ENCODE measurements around the gene DCDC1. TPM values are rescaled to one million over a fixed set of nuclear protein-coding genes. Genes with fewer than 3 reads are reported as not detected.
"Not testable (repeated sequence)": the region's sequence is repeated elsewhere in the genome, so short reads cannot be mapped to it uniquely, and the experiment has no call there.

DCDC1 gene
- polyA plus RNA-seq, 1 donor = 1.2 TPM

DNA sequence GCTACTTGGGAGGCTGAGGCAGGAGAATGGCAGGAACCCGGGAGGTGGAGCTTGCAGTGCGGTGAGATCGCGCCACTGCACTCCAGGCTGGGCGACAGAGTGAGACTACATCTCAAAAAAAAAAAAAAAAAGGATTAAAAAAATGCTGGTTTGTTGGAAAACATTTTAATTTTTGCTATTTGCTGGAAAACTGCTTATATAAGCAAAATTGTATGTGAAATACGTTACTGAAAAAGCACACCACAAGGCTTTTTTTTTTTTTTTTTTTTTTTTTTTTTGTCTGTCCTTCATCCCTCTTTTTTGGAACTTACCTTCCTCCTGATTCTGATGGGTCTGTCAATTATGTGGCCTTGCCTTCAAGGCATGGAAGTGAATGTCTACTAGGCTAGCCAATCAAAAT is 40.8 kb downstream of the DCDC1 start:
- Histone ChIP-seq H3K4me1 (ENCODE audit: control insufficient read depth, insufficient read depth, low read length) (no peaks in the 10 kb centered on the region), H3K27ac (ENCODE audit: low read length) (no peak overlapping the region), H3K27me3 (ENCODE audit: control insufficient read depth, insufficient read depth, low read length) (no peaks in the 10 kb centered on the region), H3K36me3 (ENCODE audit: control insufficient read depth, insufficient read depth, low read length) (no peaks in the 10 kb centered on the region), H3K4me3 (ENCODE audit: low read length) (no peak overlapping the region), H3K9me3 (ENCODE audit: control insufficient read depth, low read depth, low read length) (no peaks in the 10 kb centered on the region)
- no CpG with 5 or more reads among the region's 6 CpGs for WGBS (ENCODE audit: insufficient coverage, low lambda C conversion rate)
- no peak for DNase-seq

DNA sequence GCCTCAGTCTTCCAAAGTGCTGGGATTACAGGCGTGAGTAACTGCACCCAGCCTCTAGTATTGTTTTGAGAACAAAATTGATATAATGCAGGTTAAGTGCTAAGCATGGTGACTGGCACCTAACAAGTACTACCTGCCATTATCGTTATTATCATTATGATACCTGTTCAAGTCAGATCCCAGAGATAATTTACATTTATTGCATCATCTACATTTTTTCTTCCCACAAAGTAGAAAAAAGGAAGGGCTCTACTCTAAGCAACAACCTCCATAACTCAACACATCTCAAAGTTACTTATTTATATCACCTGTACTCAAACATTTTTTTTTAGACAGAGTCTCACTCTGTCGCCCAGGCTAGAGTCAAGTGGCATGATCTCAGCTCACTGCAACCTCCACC is 42.1 kb downstream of the DCDC1 start:
- no peak for DNase-seq
- H3K9me3 ChIP-seq (ENCODE audit: control insufficient read depth, low read depth, low read length) = no peaks in the 10 kb centered on the region
- H3K36me3 ChIP-seq (ENCODE audit: control insufficient read depth, insufficient read depth, low read length) = no peaks in the 10 kb centered on the region
- no peak overlapping the region for H3K4me3 ChIP-seq (ENCODE audit: low read length)
- H3K4me1 ChIP-seq (ENCODE audit: control insufficient read depth, insufficient read depth, low read length) = no peaks in the 10 kb centered on the region
- no peak overlapping the region for H3K27ac ChIP-seq (ENCODE audit: low read length)
- H3K27me3 ChIP-seq (ENCODE audit: control insufficient read depth, insufficient read depth, low read length) = no peaks in the 10 kb centered on the region
- 80% methylated on average over 1 of the region's 3 CpGs for WGBS (ENCODE audit: insufficient coverage, low lambda C conversion rate)

DNA sequence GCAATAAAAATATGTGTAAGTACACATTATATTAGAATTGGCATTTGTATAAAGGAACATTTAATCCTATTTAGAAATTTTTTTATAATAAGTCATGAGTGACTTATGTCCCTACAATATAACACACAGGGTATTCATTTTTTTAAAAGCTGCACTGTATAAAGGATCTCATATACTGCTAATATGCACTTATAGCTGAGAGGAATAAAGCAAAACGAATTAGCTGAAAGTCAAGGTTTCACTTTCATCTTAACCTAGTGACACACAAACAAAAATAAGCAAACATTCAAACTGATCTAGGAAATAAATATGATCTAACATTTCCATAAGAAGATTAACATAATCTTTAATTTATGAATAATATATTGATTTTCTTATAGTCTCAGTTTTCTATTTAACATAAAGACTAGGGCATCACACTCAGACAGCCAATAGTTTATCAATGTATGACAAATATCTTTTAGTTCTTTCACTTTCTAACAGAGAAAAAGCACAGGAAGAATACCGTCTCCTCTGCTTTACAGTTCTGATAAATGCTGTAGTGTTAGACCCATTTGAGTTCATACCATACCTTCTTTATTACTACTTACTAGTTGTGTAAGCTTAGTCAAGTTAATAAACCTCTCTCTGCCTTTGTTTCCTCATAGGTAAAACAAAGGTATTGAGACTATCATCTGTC is 42.9 kb downstream of the DCDC1 start:
- Histone ChIP-seq H3K36me3 (ENCODE audit: control insufficient read depth, insufficient read depth, low read length) (no peaks in the 10 kb centered on the region), H3K4me1 (ENCODE audit: control insufficient read depth, insufficient read depth, low read length) (no peaks in the 10 kb centered on the region), H3K27ac (ENCODE audit: low read length) (no peak overlapping the region), H3K27me3 (ENCODE audit: control insufficient read depth, insufficient read depth, low read length) (no peaks in the 10 kb centered on the region), H3K9me3 (ENCODE audit: control insufficient read depth, low read depth, low read length) (no peaks in the 10 kb centered on the region), H3K4me3 (ENCODE audit: low read length) (no peak overlapping the region)
- no CpG with 5 or more reads among the region's 2 CpGs for WGBS (ENCODE audit: insufficient coverage, low lambda C conversion rate)
- DNase-seq = no peak

DNA sequence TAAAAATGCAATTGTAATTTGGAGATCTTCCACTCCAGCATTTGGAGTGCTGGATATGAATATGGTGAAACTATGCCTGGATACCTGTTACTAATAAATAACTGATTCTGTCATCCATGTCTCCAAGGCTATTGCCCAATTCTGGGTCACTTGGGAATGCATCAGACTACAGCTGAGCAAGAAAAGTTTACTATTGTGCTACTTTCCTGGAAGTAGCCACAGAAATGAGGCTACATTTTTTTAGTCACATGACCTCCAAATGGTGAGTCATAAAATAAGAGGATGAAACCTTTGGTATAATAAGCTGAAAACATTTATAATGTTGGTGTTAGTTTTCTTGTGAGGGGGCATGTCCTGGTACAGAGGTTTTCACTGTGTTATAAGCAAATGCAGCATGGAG is 44.4 kb downstream of the DCDC1 start:
- DNase-seq = no peak

DNA sequence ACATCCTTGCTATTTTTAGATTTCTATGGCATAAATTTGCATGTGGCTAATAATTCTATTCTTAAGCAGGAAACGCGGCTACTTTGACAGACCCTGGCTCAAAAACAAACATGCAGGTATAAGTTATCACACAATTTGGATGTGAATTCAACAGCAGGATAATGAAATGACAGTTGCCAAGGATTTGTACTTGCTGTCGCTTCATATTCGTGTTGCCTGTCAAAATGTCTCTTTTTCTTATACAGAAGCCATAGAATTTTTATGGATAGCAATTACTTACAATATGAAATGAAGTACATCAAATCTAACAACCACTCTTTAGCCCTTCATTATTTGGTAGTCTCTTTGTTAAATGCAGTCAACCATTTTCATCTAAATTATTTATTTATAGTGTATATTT is 46.4 kb downstream of the DCDC1 start:
- WGBS (ENCODE audit: insufficient coverage, low lambda C conversion rate) = 100% methylated on average over 2 of the region's 4 CpGs

More for the DNA sequence above, 44.4 kb downstream of the DCDC1 start:
- Histone ChIP-seq H3K27ac (ENCODE audit: low read length) (no peak overlapping the region), H3K36me3 (ENCODE audit: control insufficient read depth, insufficient read depth, low read length) (no peaks in the 10 kb centered on the region), H3K9me3 (ENCODE audit: control insufficient read depth, low read depth, low read length) (no peaks in the 10 kb centered on the region), H3K27me3 (ENCODE audit: control insufficient read depth, insufficient read depth, low read length) (no peaks in the 10 kb centered on the region), H3K4me3 (ENCODE audit: low read length) (no peak overlapping the region), H3K4me1 (ENCODE audit: control insufficient read depth, insufficient read depth, low read length) (no peaks in the 10 kb centered on the region)

DNA sequence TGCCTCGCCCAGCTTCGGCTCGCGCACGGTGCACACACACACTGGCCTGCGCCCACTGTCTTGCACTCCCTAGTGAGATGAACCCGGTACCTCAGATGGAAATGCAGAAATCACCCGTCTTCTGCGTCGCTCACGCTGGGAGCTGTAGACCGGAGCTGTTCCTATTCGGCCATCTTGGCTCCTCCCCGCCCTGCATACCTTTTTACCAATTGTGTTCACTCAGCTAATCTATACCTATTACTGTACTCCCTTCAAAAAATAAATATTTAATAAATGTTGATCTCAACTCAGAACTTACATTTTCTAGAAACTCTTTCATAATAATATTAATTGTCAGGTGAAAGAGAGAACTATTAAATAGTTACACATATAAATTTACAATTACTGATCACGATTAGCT is 48.0 kb downstream of the DCDC1 start:
- H3K4me3 ChIP-seq (ENCODE audit: low read length); H3K9me3 ChIP-seq (ENCODE audit: control insufficient read depth, low read depth, low read length); H3K4me1 ChIP-seq (ENCODE audit: control insufficient read depth, insufficient read depth, low read length); H3K27me3 ChIP-seq (ENCODE audit: control insufficient read depth, insufficient read depth, low read length); H3K27ac ChIP-seq (ENCODE audit: low read length); H3K36me3 ChIP-seq (ENCODE audit: control insufficient read depth, insufficient read depth, low read length); DNase-seq: not testable (repeated sequence)
- WGBS (ENCODE audit: insufficient coverage, low lambda C conversion rate) = 100% methylated on average over 1 of the region's 15 CpGs

More for the DNA sequence above, 46.4 kb downstream of the DCDC1 start:
- Histone ChIP-seq H3K4me3 (ENCODE audit: low read length) (no peak overlapping the region), H3K27ac (ENCODE audit: low read length) (no peak overlapping the region), H3K4me1 (ENCODE audit: control insufficient read depth, insufficient read depth, low read length) (no peaks in the 10 kb centered on the region), H3K9me3 (ENCODE audit: control insufficient read depth, low read depth, low read length) (no peaks in the 10 kb centered on the region), H3K27me3 (ENCODE audit: control insufficient read depth, insufficient read depth, low read length) (no peaks in the 10 kb centered on the region), H3K36me3 (ENCODE audit: control insufficient read depth, insufficient read depth, low read length) (no peaks in the 10 kb centered on the region)
- DNase-seq = no peak

DNA sequence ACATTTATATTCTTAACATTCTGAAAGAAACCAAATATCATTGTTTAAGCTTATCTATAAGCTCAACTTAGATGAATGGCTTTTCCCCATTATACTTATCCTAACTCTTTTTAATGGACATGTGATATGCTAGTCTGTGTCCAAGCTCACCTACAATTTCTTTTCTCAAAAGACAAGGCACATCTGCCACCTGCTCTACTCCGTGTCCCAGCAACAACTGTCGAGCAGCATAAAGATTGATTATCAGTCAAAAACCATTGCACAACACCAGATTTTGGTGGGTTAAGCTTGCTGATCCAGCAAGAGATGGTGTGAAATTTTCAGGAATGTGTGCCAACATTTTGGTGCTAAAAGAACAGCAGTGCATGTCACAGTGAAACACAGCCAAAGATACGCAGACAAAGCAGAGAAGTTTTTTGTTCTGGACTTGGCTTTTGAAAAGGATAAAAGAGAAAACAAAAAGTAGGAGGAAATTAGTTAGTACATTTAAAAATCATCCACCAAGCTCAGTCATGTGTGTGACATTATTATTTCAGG is 65.8 kb downstream of the DCDC1 start:
- no peak for DNase-seq

DNA sequence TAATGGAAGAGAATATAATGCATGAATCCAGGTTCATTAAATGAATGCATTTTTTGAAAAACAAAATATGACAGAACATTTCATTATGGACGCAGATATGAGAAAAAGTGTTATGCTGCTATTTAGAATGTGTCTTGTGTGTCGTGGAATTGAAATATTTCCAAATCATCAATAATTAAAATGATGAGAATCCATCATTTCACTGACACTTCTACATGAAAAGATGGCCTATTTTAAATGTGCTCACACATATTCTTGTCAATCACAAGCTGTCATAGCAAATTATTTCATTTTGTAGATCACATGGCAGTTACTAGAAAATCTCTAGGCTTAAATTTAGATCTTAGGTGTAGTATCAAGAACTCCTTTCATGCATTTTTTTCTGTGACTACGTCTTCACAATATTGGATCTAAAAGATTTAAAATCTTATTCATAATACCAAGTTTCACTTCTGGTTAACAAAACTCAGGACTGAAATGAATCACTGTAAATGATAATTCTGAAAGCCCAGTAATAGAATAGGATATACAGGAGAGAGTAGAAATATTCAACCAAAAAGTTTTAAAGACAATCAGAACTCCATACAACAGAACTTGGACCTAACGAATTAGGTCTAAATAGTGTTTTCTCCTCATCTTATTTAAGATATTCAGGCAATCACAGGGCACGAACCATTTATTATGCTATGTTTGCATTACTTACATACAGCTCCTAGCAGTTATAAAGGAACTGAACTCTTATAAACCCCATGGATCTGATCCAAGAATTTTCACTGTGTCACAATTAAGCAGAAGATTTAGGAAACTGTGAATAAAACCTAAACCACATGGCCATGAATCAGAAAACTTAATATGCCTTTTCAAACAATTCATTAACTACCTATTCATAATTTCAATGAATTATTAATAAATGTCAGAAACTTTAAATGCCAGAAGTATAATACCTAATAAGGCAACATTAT is 67.7 kb downstream of the DCDC1 start:
- no peaks in the 10 kb centered on the region for H3K27me3 ChIP-seq (ENCODE audit: control insufficient read depth, insufficient read depth, low read length)
- 90% methylated on average over 4 of the region's 5 CpGs for WGBS (ENCODE audit: insufficient coverage, low lambda C conversion rate)
- H3K36me3 ChIP-seq (ENCODE audit: control insufficient read depth, insufficient read depth, low read length) = no peaks in the 10 kb centered on the region
- no peak overlapping the region for H3K27ac ChIP-seq (ENCODE audit: low read length)
- no peak overlapping the region for H3K4me3 ChIP-seq (ENCODE audit: low read length)
- no peaks in the 10 kb centered on the region for H3K9me3 ChIP-seq (ENCODE audit: control insufficient read depth, low read depth, low read length)
- no peak for DNase-seq
- no peaks in the 10 kb centered on the region for H3K4me1 ChIP-seq (ENCODE audit: control insufficient read depth, insufficient read depth, low read length)

More for the DNA sequence above, 65.8 kb downstream of the DCDC1 start:
- H3K27ac ChIP-seq (ENCODE audit: low read length) = no peak overlapping the region
- no peak overlapping the region for H3K4me3 ChIP-seq (ENCODE audit: low read length)
- H3K36me3 ChIP-seq (ENCODE audit: control insufficient read depth, insufficient read depth, low read length) = no peaks in the 10 kb centered on the region
- WGBS (ENCODE audit: insufficient coverage, low lambda C conversion rate) = 100% methylated on average over 1 of the region's 3 CpGs
- no peaks in the 10 kb centered on the region for H3K4me1 ChIP-seq (ENCODE audit: control insufficient read depth, insufficient read depth, low read length)
- no peaks in the 10 kb centered on the region for H3K27me3 ChIP-seq (ENCODE audit: control insufficient read depth, insufficient read depth, low read length)
- no peaks in the 10 kb centered on the region for H3K9me3 ChIP-seq (ENCODE audit: control insufficient read depth, low read depth, low read length)

DNA sequence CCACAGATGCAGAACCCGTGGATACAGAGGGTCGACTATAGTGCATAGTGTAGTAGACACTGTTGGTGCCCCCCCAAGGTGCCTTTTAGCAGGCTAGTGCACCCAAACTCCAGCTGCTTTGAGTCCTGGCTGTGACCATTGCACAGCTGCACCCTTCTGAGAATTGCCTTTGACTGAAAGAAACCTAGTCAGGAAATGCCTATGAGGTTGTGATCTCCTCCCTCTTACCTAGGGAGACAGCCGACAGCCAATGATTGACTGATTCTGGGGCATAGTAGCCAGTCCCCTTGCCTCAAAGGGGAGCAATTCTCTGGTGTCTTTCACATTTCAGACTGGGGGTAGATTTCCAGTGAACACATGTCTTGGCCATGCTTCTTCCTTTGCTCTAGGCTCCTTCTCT is 74.2 kb downstream of the DCDC1 start:
- no peaks in the 10 kb centered on the region for H3K27me3 ChIP-seq (ENCODE audit: control insufficient read depth, insufficient read depth, low read length)
- 100% methylated on average over 1 of the region's 3 CpGs for WGBS (ENCODE audit: insufficient coverage, low lambda C conversion rate)
- H3K4me1 ChIP-seq (ENCODE audit: control insufficient read depth, insufficient read depth, low read length) = no peaks in the 10 kb centered on the region
- H3K27ac ChIP-seq (ENCODE audit: low read length) = no peak overlapping the region
- no peaks in the 10 kb centered on the region for H3K9me3 ChIP-seq (ENCODE audit: control insufficient read depth, low read depth, low read length)
- peak in 1 of 2 donors; percentile 4 for DNase-seq
- H3K36me3 ChIP-seq (ENCODE audit: control insufficient read depth, insufficient read depth, low read length) = no peaks in the 10 kb centered on the region
- H3K4me3 ChIP-seq (ENCODE audit: low read length) = no peak overlapping the region

DNA sequence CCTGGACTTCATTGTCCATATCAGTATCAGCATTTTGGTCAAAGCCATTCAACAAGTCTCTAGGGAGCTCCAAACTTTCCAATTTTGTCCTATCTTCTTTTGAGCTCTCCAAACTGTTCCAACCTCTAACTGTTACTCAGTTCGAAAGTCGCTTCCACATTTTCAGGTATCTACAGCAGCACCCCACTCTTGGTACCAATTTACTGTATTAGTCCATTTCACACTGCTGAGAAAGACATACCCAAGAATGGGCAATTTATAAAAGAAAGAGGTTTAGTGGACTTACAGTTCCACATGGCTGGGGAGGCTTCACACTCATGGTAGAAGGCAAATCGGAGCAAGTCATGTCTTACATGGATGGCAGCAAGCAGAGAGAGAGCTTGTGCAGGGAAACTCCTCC is 96.0 kb downstream of the DCDC1 start:
- H3K9me3 ChIP-seq (ENCODE audit: control insufficient read depth, low read depth, low read length); H3K4me1 ChIP-seq (ENCODE audit: control insufficient read depth, insufficient read depth, low read length); H3K4me3 ChIP-seq (ENCODE audit: low read length); H3K27me3 ChIP-seq (ENCODE audit: control insufficient read depth, insufficient read depth, low read length); DNase-seq; H3K27ac ChIP-seq (ENCODE audit: low read length); H3K36me3 ChIP-seq (ENCODE audit: control insufficient read depth, insufficient read depth, low read length): not testable (repeated sequence)
- no CpG with 5 or more reads among the region's 3 CpGs for WGBS (ENCODE audit: insufficient coverage, low lambda C conversion rate)
